DMS53 (cell line): Measurements from ENCODE around the gene CFAP61.
"Not testable (repeated sequence)": the region's sequence is repeated elsewhere in the genome, so short reads cannot be mapped to it uniquely, and the experiment has no call there.

Source experiments
- DNase-seq: peaks from one replicate; lab custom pipeline; 2025; lab: John Stamatoyannopoulos, UW

The CFAP61 gene

GRCh38 chr20:20231528-20232298 lies 179.4 kb downstream of the CFAP61 start:
- no peak for DNase-seq

- DNase-seq, result no peak
These were observed 180.7 kb downstream of the CFAP61 start for GRCh38 chr20:20233041-20233514.

- DNase-seq, result no peak
These were observed 183.3 kb downstream of the CFAP61 start for GRCh38 chr20:20235681-20236080.

- peak; percentile 81 for DNase-seq
These were observed 185.0 kb downstream of the CFAP61 start for GRCh38 chr20:20237093-20237959.

GRCh38 chr20:20241976-20242375 lies 189.6 kb downstream of the CFAP61 start:
- DNase-seq, result peak; percentile 30

GRCh38 chr20:20244384-20244783 lies 192.1 kb downstream of the CFAP61 start:
- DNase-seq, result not testable (repeated sequence)

- DNase-seq, result no peak
These were observed 194.8 kb downstream of the CFAP61 start for GRCh38 chr20:20246996-20247633.

- no peak for DNase-seq
These were observed 196.4 kb downstream of the CFAP61 start for GRCh38 chr20:20248620-20249200.

- no peak for DNase-seq
These were observed 199.0 kb downstream of the CFAP61 start for GRCh38 chr20:20251317-20251716.

GRCh38 chr20:20251836-20252235 lies 199.5 kb downstream of the CFAP61 start:
- DNase-seq, result no peak

GRCh38 chr20:20253039-20253743 lies 200.9 kb downstream of the CFAP61 start:
- no peak for DNase-seq

- DNase-seq, result peak; percentile 78
These were observed 201.5 kb downstream of the CFAP61 start for GRCh38 chr20:20253744-20254330.

- peak; percentile 59 for DNase-seq
These were observed 202.8 kb downstream of the CFAP61 start for GRCh38 chr20:20255099-20255498.

- DNase-seq, result no peak
These were observed 207.2 kb downstream of the CFAP61 start for GRCh38 chr20:20259533-20259932.

- DNase-seq, result no peak
These were observed 208.8 kb downstream of the CFAP61 start for GRCh38 chr20:20261159-20261558.

- no peak for DNase-seq
These were observed 212.9 kb downstream of the CFAP61 start for GRCh38 chr20:20265210-20265609.

GRCh38 chr20:20266552-20266951 lies 214.2 kb downstream of the CFAP61 start:
- no peak for DNase-seq

- no peak for DNase-seq
These were observed 215.5 kb downstream of the CFAP61 start for GRCh38 chr20:20267685-20268370.

GRCh38 chr20:20271271-20271670 lies 218.9 kb downstream of the CFAP61 start:
- DNase-seq, result no peak

GRCh38 chr20:20272686-20273085 lies 220.4 kb downstream of the CFAP61 start:
- DNase-seq, result no peak
